HEK293T (cell line): ENCODE data around the gene HSD17B8.

Source experiments
- CTCF ChIA-PET: fragments of 350-600 bp; formaldehyde crosslinking; extraction: SDS; loops from one replicate; lab custom pipeline; 2021; ENCODE audit warnings: antibody characterized with exemption, inconsistent platforms; lab: Yijun Ruan, JAX
- POLR2A ChIA-PET: fragments of 350-600 bp; formaldehyde crosslinking; extraction: SDS; loops from one replicate; lab custom pipeline; 2020; ENCODE audit warnings: antibody characterized with exemption, inconsistent platforms; lab: Yijun Ruan, JAX
- DNase-seq: peaks from one replicate; pipeline ENCODE4 v3.0.0; 2012; ENCODE audit warnings: mixed read lengths; ENCODE audit errors: extremely low spot score
- ARNT ChIP-seq: fragments of 450-650 bp; IDR thresholded peaks from 2 replicates; pipeline ENCODE4 v1.6.1; 2017; ENCODE audit warnings: mild to moderate bottlenecking
- BHLHE40 ChIP-seq: fragments of 450-650 bp; IDR thresholded peaks from 2 replicates; pipeline ENCODE4 v1.6.1; 2016; ENCODE audit warnings: mild to moderate bottlenecking, moderate library complexity, borderline replicate concordance
- CTBP1 ChIP-seq: fragments of 450-650 bp; IDR thresholded peaks from 2 replicates; pipeline ENCODE4 v1.6.1; 2016; ENCODE audit warnings: borderline replicate concordance
- ELF4 ChIP-seq: fragments of 450-650 bp; IDR thresholded peaks from 2 replicates; pipeline ENCODE4 v1.6.1; 2017; ENCODE audit warnings: antibody characterized with exemption
- FOXA1 ChIP-seq: fragments of 450-650 bp; IDR thresholded peaks from 2 replicates; pipeline ENCODE4 v1.6.1; 2016; ENCODE audit warnings: mild to moderate bottlenecking
- FOXK2 ChIP-seq: fragments of 450-650 bp; IDR thresholded peaks from 2 replicates; pipeline ENCODE4 v1.6.1; 2016; ENCODE audit warnings: mild to moderate bottlenecking
- FOXM1 ChIP-seq: fragments of 450-650 bp; IDR thresholded peaks from 2 replicates; pipeline ENCODE4 v1.6.1; 2017; ENCODE audit warnings: mild to moderate bottlenecking, borderline replicate concordance
- HDGF ChIP-seq: fragments of 450-650 bp; IDR thresholded peaks from 2 replicates; pipeline ENCODE4 v1.6.1; 2017; ENCODE audit warnings: antibody characterized with exemption, borderline replicate concordance
- L3MBTL2 ChIP-seq: fragments of 450-650 bp; conservative IDR thresholded peaks from 2 replicates; pipeline ENCODE4 v1.6.1; 2016; ENCODE audit warnings: mild to moderate bottlenecking
- LEF1 ChIP-seq: fragments of 450-650 bp; IDR thresholded peaks from 2 replicates; pipeline ENCODE4 v1.6.1; 2017; ENCODE audit warnings: mild to moderate bottlenecking, borderline replicate concordance
- NFRKB ChIP-seq: fragments of 450-650 bp; IDR thresholded peaks from 2 replicates; pipeline ENCODE4 v1.6.1; 2016; ENCODE audit warnings: mild to moderate bottlenecking, moderate library complexity
- PKNOX1 ChIP-seq: fragments of 450-650 bp; IDR thresholded peaks from 2 replicates; pipeline ENCODE4 v1.6.1; 2016
- SP1 ChIP-seq: fragments of 450-650 bp; IDR thresholded peaks from 2 replicates; pipeline ENCODE4 v1.6.1; 2017
- SUZ12 ChIP-seq: fragments of 450-650 bp; IDR thresholded peaks from 2 replicates; pipeline ENCODE4 v1.6.1; 2016; ENCODE audit warnings: mild to moderate bottlenecking
- TARDBP ChIP-seq: fragments of 450-650 bp; IDR thresholded peaks from 2 replicates; pipeline ENCODE4 v1.6.1; 2016
- ZNF384 ChIP-seq: fragments of 450-650 bp; IDR thresholded peaks from 2 replicates; pipeline ENCODE4 v1.6.1; 2016

Gene HSD17B8

GRCh38 chr6:33197431-33198048, 6.9 kb upstream of the HSD17B8 start:
- DNase-seq = peak; percentile 77
- TF ChIP-seq PKNOX1 (no peak), TARDBP (no peak), SP1 (no peak), SUZ12 (no peak), ELF4 (no peak), FOXK2 (no peak), FOXM1 (no peak), CTBP1 (no peak), L3MBTL2 (no peak), HDGF (no peak), NFRKB (no peak), BHLHE40 (no peak), ZNF384 (no peak), ARNT (no peak), LEF1 (no peak), FOXA1 (no peak)
- POLR2A ChIA-PET = interaction anchor here (1.3 to 2.8 kb wide), 3 partner anchors 11 to 74 kb away, joined by 5 to 20 read pairs (median 16); partner anchors contain the start of genes RING1, RPS18 and VPS52
- CTCF ChIA-PET = interaction anchor here (0.5 to 2.2 kb wide), 9 partner anchors 13 to 177 kb away, joined by 3 to 11 read pairs (median 3); partner anchors contain the start of genes B3GALT4, HLA-DPA1 and VPS52

GRCh38 chr6:33198159-33198852, 6.1 kb upstream of the HSD17B8 start:
- TF ChIP-seq ELF4 (no peak), FOXM1 (no peak), NFRKB (no peak), ZNF384 (no peak)
- ChIA-PET CTCF (interaction anchor here (0.6 to 2.2 kb wide), 3 partner anchors 50 to 220 kb away, joined by 3 to 11 read pairs (median 7); partner anchors contain the start of gene CUTA), POLR2A (interaction anchor here (1.3 to 2.8 kb wide), 6 partner anchors 10 to 101 kb away, joined by 4 to 20 read pairs (median 14); partner anchors contain the start of genes RGL2, RING1, RPS18 and VPS52)
- no peak for DNase-seq

- DNase-seq = no peak
- no peak for TF ChIP-seq ARNT
- TF ChIP-seq ELF4 = no peak
- no peak for TF ChIP-seq CTBP1
- TF ChIP-seq NFRKB = no peak
- TF ChIP-seq BHLHE40 = no peak
- TF ChIP-seq FOXM1 = no peak
- TF ChIP-seq FOXK2 = no peak
- TF ChIP-seq SP1 = no peak
- TF ChIP-seq LEF1 = no peak
- TF ChIP-seq PKNOX1 = no peak
- ChIA-PET POLR2A (interaction anchor here (1.0 to 1.9 kb wide), 6 partner anchors 9 to 100 kb away, joined by 3 to 15 read pairs (median 4); partner anchors contain the start of genes RGL2, RING1, RPS18 and VPS52), CTCF (no interaction called here)
Measured at GRCh38 chr6:33198853-33199436, 5.5 kb upstream of the HSD17B8 start.

- ChIA-PET CTCF (no interaction called here), POLR2A (interaction anchor here (0.6 to 1.9 kb wide), 9 partner anchors 8 to 228 kb away, joined by 3 to 15 read pairs (median 4); partner anchors contain the start of genes RING1, RPS18 and VPS52)
- no peak for DNase-seq
- 0 out of 2 replicates have a peak, but pooled peaks have one; percentile 3 for TF ChIP-seq L3MBTL2
- TF ChIP-seq SUZ12 = no peak
- no peak for TF ChIP-seq FOXM1
- no peak for TF ChIP-seq NFRKB
- no peak for TF ChIP-seq TARDBP
- TF ChIP-seq BHLHE40 = no peak
- no peak for TF ChIP-seq ARNT
- TF ChIP-seq SP1 = no peak
Measured at GRCh38 chr6:33199687-33200218, 4.7 kb upstream of the HSD17B8 start.

GRCh38 chr6:33200219-33201146, 4.0 kb upstream of the HSD17B8 start, which contains the start of the genes RXRB and SLC39A7:
Gene RXRB (minus strand): TSS chr6:33200665. CDS start chr6:33200476, 189 bp downstream.
Gene SLC39A7 (plus strand): TSS chr6:33200867. CDS start chr6:33201246, 379 bp downstream.
- POLR2A ChIA-PET = interaction anchor here (1.0 to 1.9 kb wide), 5 partner anchors 8 to 71 kb away, joined by 3 to 15 read pairs (median 4); partner anchors contain the start of genes RING1, RPS18 and VPS52
- peak; percentile 48; the same call in 1 of the 2 replicates for TF ChIP-seq SP1
- TF ChIP-seq FOXK2 = no peak
- no peak for TF ChIP-seq ARNT
- TF ChIP-seq ELF4 = peak; percentile 73
- no peak for TF ChIP-seq FOXA1
- TF ChIP-seq LEF1 = no peak
- peak; percentile 82 for TF ChIP-seq NFRKB
- no peak; the same call in 1 of the 2 replicates for TF ChIP-seq FOXM1
- peak; percentile 63 for TF ChIP-seq L3MBTL2
- peak; percentile 22; the same call in 1 of the 2 replicates for TF ChIP-seq PKNOX1
- CTCF ChIA-PET = no interaction called here
- DNase-seq = peak; percentile 94
